ENCODE measurements around the gene SMIM1. TPM values are rescaled to one million over a fixed set of nuclear protein-coding genes. Genes with fewer than 3 reads are reported as not detected.

Gene SMIM1
- total RNA-seq, 1 experiment from 2014 or later: 2.7 TPM

- Mint-ChIP-seq H3K27me3 (ENCODE audit: unreplicated experiment) (no peaks in the 10 kb centered on the region), H3K9me3 (ENCODE audit: low read depth, unreplicated experiment) (no peaks in the 10 kb centered on the region), H3K36me3 (ENCODE audit: insufficient read depth, unreplicated experiment) (peaks cover 6% of the 10 kb centered on the region), H3K4me3 (ENCODE audit: low read depth, unreplicated experiment) (no peak overlapping the region), H3K4me1 (ENCODE audit: low read depth, unreplicated experiment) (peaks cover 8% of the 10 kb centered on the region), H3K27ac (ENCODE audit: unreplicated experiment) (no peak overlapping the region)
- TF ChIP-seq, protein P1, sequence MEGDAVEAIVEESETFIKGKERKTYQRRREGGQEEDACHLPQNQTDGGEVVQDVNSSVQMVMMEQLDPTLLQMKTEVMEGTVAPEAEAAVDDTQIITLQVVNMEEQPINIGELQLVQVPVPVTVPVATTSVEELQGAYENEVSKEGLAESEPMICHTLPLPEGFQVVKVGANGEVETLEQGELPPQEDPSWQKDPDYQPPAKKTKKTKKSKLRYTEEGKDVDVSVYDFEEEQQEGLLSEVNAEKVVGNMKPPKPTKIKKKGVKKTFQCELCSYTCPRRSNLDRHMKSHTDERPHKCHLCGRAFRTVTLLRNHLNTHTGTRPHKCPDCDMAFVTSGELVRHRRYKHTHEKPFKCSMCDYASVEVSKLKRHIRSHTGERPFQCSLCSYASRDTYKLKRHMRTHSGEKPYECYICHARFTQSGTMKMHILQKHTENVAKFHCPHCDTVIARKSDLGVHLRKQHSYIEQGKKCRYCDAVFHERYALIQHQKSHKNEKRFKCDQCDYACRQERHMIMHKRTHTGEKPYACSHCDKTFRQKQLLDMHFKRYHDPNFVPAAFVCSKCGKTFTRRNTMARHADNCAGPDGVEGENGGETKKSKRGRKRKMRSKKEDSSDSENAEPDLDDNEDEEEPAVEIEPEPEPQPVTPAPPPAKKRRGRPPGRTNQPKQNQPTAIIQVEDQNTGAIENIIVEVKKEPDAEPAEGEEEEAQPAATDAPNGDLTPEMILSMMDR (IDR thresholded peaks at IDR 0.05; ENCODE audit: unreplicated experiment): no peak
- CTCF ChIA-PET: no interaction called here
- DNase-seq: no peak
- no TSS peak for BruUV-seq (replicated peaks)
- intact Hi-C loops (cut with micrococcal nuclease; ENCODE audit: unreplicated experiment): no loop called here
Measured at GRCh38 chr1:3741566-3742438, 30.7 kb upstream of the SMIM1 start.

DNA sequence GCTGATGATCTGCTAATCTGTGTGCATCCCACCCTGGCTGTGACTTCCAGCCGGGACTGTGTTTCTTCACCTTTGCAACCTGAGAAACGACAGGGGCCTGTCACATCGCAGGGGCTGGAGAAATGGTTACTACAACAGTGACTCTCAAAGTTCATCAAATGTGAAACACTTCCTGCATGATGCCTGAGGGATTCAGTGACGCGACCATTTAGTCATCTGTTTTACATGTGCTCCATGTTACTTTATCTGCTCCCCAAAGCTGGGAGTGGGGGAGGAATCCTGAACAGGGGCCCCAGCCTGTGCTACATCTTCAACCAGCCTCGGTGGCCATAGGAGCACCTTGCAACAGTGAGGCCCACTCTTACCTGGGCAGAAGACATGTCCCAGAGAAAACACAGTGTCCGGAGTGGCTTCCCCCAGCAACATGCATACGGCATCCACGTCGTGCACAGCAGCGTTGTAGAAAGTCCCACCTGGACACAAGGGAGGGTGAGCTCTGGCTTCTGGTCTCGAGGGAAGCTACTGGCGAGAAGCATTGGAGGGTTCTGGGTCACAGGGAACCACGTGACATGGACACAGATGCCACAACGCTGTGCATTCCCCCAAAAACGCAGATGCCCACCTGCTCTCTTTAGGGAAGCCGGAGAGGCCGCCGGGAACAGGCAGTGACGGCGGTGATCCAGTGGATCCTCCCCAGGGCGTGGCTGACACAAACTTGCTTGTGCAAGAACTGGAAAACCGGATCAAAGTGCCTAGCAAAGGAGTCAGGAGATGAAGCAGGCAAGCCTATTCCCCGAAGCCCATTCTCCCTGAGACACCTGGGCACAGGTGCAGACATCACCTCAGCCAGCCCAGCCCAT, 29.9 kb upstream of the SMIM1 start:
- TF ChIP-seq, protein P1 (IDR thresholded peaks at IDR 0.05; ENCODE audit: unreplicated experiment): no peak
- no peaks in the 10 kb centered on the region for H3K9me3 Mint-ChIP-seq (ENCODE audit: low read depth, unreplicated experiment)
- peaks cover 6% of the 10 kb centered on the region for H3K36me3 Mint-ChIP-seq (ENCODE audit: insufficient read depth, unreplicated experiment)
- intact Hi-C loops (cut with micrococcal nuclease; ENCODE audit: unreplicated experiment): no loop called here
- BruUV-seq (replicated peaks): no TSS peak
- DNase-seq: no peak
- no peak overlapping the region for H3K4me3 Mint-ChIP-seq (ENCODE audit: low read depth, unreplicated experiment)
- H3K4me1 Mint-ChIP-seq (ENCODE audit: low read depth, unreplicated experiment): peaks cover 8% of the 10 kb centered on the region
- no peaks in the 10 kb centered on the region for H3K27me3 Mint-ChIP-seq (ENCODE audit: unreplicated experiment)
- no peak overlapping the region for H3K27ac Mint-ChIP-seq (ENCODE audit: unreplicated experiment)
- CTCF ChIA-PET: no interaction called here

DNA sequence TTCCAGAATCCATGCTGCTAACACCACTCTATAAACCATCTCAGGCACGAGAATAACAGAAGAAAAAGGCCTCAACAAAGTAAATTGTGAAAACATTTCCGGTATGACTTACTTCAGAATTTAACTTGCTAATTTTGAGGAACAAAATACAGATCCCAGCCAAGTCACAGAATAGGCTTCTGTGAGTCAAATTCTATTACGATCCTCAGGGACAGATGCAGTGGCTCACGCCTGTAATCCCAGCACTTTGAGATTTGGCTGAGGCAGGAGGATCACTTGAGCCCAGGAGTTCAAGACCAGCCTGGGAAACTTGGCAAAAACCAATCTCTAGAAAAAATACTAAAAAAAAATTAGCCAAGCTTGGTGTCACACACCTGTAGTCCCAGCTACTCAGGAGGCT, 29.1 kb upstream of the SMIM1 start:
- TF ChIP-seq, protein P1 (IDR thresholded peaks at IDR 0.05; ENCODE audit: unreplicated experiment): no peak
- Mint-ChIP-seq H3K27ac (ENCODE audit: unreplicated experiment) (no peak overlapping the region), H3K4me1 (ENCODE audit: low read depth, unreplicated experiment) (peaks cover 8% of the 10 kb centered on the region), H3K36me3 (ENCODE audit: insufficient read depth, unreplicated experiment) (peaks cover 6% of the 10 kb centered on the region), H3K9me3 (ENCODE audit: low read depth, unreplicated experiment) (no peaks in the 10 kb centered on the region), H3K4me3 (ENCODE audit: low read depth, unreplicated experiment) (no peak overlapping the region), H3K27me3 (ENCODE audit: unreplicated experiment) (no peaks in the 10 kb centered on the region)
- DNase-seq: no peak
- CTCF ChIA-PET: no interaction called here
- BruUV-seq (replicated peaks): no TSS peak
- intact Hi-C loops (cut with micrococcal nuclease; ENCODE audit: unreplicated experiment): no loop called here

DNA sequence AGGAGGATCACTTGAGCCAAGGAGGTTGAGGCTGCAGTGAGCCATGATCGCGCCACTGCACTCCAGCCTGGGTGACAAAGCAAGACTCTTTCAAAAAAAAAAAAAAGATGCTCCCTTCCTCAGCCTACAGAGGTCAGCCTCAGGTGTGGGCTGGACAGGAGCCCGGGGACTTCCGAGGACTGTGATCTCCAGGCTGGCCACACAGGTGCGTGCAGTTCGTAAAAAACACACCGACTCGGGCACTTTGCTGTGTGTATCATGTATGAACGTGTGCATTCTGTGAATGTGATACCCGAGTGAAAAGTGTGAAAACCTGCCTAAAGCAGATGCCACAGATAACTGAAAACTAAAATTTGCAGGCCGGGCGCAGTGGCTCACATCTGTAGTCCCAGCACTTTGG, 28.7 kb upstream of the SMIM1 start:
- peaks cover 6% of the 10 kb centered on the region for H3K36me3 Mint-ChIP-seq (ENCODE audit: insufficient read depth, unreplicated experiment)
- DNase-seq: no peak
- BruUV-seq (replicated peaks): no TSS peak
- H3K27ac Mint-ChIP-seq (ENCODE audit: unreplicated experiment): no peak overlapping the region
- no peak overlapping the region for H3K4me3 Mint-ChIP-seq (ENCODE audit: low read depth, unreplicated experiment)
- CTCF ChIA-PET: no interaction called here
- peaks cover 8% of the 10 kb centered on the region for H3K4me1 Mint-ChIP-seq (ENCODE audit: low read depth, unreplicated experiment)
- intact Hi-C loops (cut with micrococcal nuclease; ENCODE audit: unreplicated experiment): no loop called here
- H3K27me3 Mint-ChIP-seq (ENCODE audit: unreplicated experiment): no peaks in the 10 kb centered on the region
- no peaks in the 10 kb centered on the region for H3K9me3 Mint-ChIP-seq (ENCODE audit: low read depth, unreplicated experiment)
- TF ChIP-seq, protein P1 (IDR thresholded peaks at IDR 0.05; ENCODE audit: unreplicated experiment): no peak
